Endothelial cell of umbilical vein (primary cell): ENCODE results near the gene RDH5. TPM values are rescaled to one million over a fixed set of nuclear protein-coding genes. Genes with fewer than 3 reads are reported as not detected.

Experiments used
- BruUV-seq: library from RNA; stranded (reverse); fragments of 400-500 nt; replicated peaks from 2 replicates; lab custom pipeline; 2021; lab: Mats Ljungman, UMichigan
- CTCF ChIA-PET: fragments of 300-600, 350-600 bp; sonication (Branson Sonifier 250); formaldehyde crosslinking; loops from one replicate; lab custom pipeline; 2021; ENCODE audit warnings: antibody characterized with exemption, inconsistent platforms; lab: Charles Lee
- POLR2A ChIA-PET: fragments of 300-600, 350-600 bp; sonication (Branson Sonifier 250); formaldehyde crosslinking; loops from one replicate; lab custom pipeline; 2021; ENCODE audit warnings: antibody characterized with exemption, inconsistent platforms; lab: Charles Lee
- DNase-seq: peaks from one replicate; pipeline ENCODE4 v3.0.0-alpha.2; 2011; ENCODE audit warnings: low read depth, low spot score
- FAIRE-seq: peaks from 2 replicates; lab custom pipeline; 2011; peaks lifted over from hg19 to GRCh38; lab: Jason Lieb, UNC
- H2AFZ ChIP-seq: 2 replicates; pipeline ENCODE4 v1.6.0; 2012; ENCODE audit warnings: low read depth, low read length, control low read depth, inconsistent platforms
- H3K27ac ChIP-seq: 2 replicates; pipeline ENCODE4 v1.5.1; 2011; ENCODE audit warnings: low read depth, mild to moderate bottlenecking, control low read depth, low read length, moderate library complexity; ENCODE audit not compliant: insufficient read depth
- H3K27me3 ChIP-seq, 2 experiments: 2 replicates each; pipeline versions ENCODE4 v1.6.0 to v1.6.1; 2011; ENCODE audit warnings: low read length in 2 of 2, mixed read lengths in 1 of 2; ENCODE audit not compliant: control insufficient read depth in 2 of 2, insufficient read depth in 2 of 2
- H3K36me3 ChIP-seq, 2 experiments: 2 replicates in 1 of 2; 3 replicates in 1 of 2; pipeline ENCODE4 v1.5.1; 2011; ENCODE audit warnings: low read length in 2 of 2, mild to moderate bottlenecking in 1 of 2, moderate library complexity in 1 of 2; ENCODE audit not compliant: control insufficient read depth in 2 of 2, insufficient read depth in 2 of 2; ENCODE audit errors: extremely low read depth in 1 of 2
- H3K4me1 ChIP-seq: 3 replicates; pipeline ENCODE4 v1.5.1; 2011; ENCODE audit warnings: mild to moderate bottlenecking, low read length; ENCODE audit not compliant: control insufficient read depth, insufficient read depth; ENCODE audit errors: extremely low read depth
- H3K4me2 ChIP-seq: 2 replicates; pipeline ENCODE4 v1.6.1; 2011; ENCODE audit warnings: low read length, control low read depth, mixed read lengths; ENCODE audit not compliant: insufficient read depth
- H3K4me3 ChIP-seq, 3 experiments: fragments of 200-600 bp in 1 of 3; sonication (generic), shearing (Covaris generic) in 1 of 3; replicated peaks in 1 of 3; 2 replicates each; pipeline ENCODE4 v1.5.1; 2011 to 2016; ENCODE audit warnings: control low read depth in 3 of 3, low read length in 3 of 3, mild to moderate bottlenecking in 2 of 3, inconsistent platforms in 1 of 3, low read depth in 1 of 3, moderate library complexity in 1 of 3; ENCODE audit not compliant: insufficient read depth in 1 of 3
- H3K79me2 ChIP-seq: 2 replicates; pipeline ENCODE4 v1.6.0; 2012; ENCODE audit warnings: low read length, inconsistent platforms; ENCODE audit not compliant: control insufficient read depth, insufficient read depth
- H3K9ac ChIP-seq: replicated peaks from 2 replicates; pipeline ENCODE3; 2011; ENCODE audit warnings: low read length, control low read depth; ENCODE audit not compliant: insufficient read depth; ENCODE audit errors: extremely low read depth
- H3K9me1 ChIP-seq: replicated peaks from 3 replicates; pipeline ENCODE4 v1.6.0; 2011; ENCODE audit warnings: mild to moderate bottlenecking, low read length; ENCODE audit not compliant: control insufficient read depth, insufficient read depth; ENCODE audit errors: extremely low read depth
- H3K9me3 ChIP-seq: replicated peaks from 2 replicates; pipeline ENCODE4 v1.5.1; 2012; ENCODE audit warnings: low read length, inconsistent platforms; ENCODE audit not compliant: control insufficient read depth, insufficient read depth
- H4K20me1 ChIP-seq: replicated peaks from 2 replicates; pipeline ENCODE3; 2011; ENCODE audit warnings: mild to moderate bottlenecking, low read length; ENCODE audit not compliant: control insufficient read depth, insufficient read depth; ENCODE audit errors: extremely low read depth
- EZH2 ChIP-seq: IDR thresholded peaks from 2 replicates; pipeline ENCODE4 v1.6.1; 2012; ENCODE audit warnings: borderline replicate concordance, low read depth, mild to moderate bottlenecking, moderate library complexity, low read length, inconsistent platforms; ENCODE audit not compliant: severe bottlenecking
- MYC ChIP-seq: IDR thresholded peaks from one replicate; pipeline ENCODE4 v1.6.1; 2011; ENCODE audit warnings: mild to moderate bottlenecking, low read depth, low read length
- dilution Hi-C: fragments of 300-500 bp; cut with MboI; formaldehyde crosslinking; loops from one replicate; pipeline ENCODE4 v1.15.0; 2019; ENCODE audit warnings: low sequenced_read_pairs; ENCODE audit not compliant: extremely low pct_ligation_motif_present
- intact Hi-C: fragments of 100-400 bp; cut with micrococcal nuclease; formaldehyde crosslinking; loops from one replicate; pipeline ENCODE4 v1.10.0; 2022
- polyA plus RNA-seq, 4 experiments: library from polyadenylated mRNA; depleted of rRNA in 3 of 4; stranded (reverse) in 3 of 4; unstranded in 1 of 4; fragments of >200 nt; gene quantifications; 2 replicates each; pipeline versions ENCODE4 v1.2.1 to v1.2.3, GENCODE V29; 2011 to 2012; ENCODE audit warnings: missing spikeins in 1 of 4
- total RNA-seq: library from RNA; stranded (reverse); gene quantifications from 2 replicates; pipeline ENCODE4 v1.2.3, GENCODE V29; 2021
- TF ChIP-seq, protein P1 (sequence below), 2 donors: IDR thresholded peaks; 1 replicate in 1 of 2; 2 replicates in 1 of 2; pipeline ENCODE4 v1.5.1; 2011; ENCODE audit warnings: low read length in 2 of 2, mild to moderate bottlenecking in 2 of 2, moderate library complexity in 2 of 2, control low read depth in 1 of 2, inconsistent platforms in 1 of 2, low read depth in 1 of 2; ENCODE audit not compliant: insufficient read depth in 1 of 2; ENCODE audit errors: extremely low read depth in 1 of 2

RDH5 gene
- total and polyA plus RNA-seq, 2 donors (not counting 3 experiments of a cell fraction or from before 2014, with no cell fraction given) = 2.7 to 3.7 TPM

DNA sequence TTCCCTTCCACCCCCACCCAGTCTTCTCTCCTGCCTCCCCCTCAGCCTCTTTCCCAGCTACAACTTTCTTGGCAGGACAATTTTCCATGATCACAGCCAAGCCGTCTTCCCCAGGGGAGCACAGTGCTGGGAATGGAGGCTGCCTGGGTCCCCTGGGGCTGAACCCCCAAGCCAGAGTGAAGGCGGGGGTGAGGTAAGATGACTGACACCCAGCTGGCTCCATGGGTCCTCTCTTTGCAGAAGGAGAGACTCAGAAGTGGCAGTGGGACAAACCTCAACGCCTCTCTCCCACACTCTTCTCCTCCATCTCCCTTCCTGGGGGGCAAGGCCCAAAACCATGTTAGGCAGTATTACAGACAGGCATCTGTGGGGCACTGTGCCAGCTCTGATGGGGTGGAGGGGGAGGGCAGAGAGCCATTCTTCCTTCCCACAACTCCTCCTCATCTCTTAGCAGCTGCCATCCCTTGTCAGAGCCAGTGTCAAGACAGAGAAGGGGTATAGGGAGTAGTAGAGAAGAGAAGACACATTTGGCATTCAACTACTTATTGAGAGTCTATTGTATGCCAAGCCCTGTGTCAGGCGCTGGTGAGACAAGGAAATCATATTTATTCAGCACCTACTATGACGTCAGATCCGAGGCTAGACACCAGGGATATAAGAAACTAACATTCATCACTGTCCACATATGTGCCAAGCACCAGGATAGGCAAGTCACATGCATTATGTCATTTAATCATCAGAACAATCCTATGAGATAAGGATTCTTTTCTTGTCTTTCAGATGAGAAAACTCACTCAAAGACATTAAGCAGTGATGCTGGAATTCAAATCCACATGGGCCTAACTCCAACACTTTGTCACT lies 16.1 kb upstream of the RDH5 start:
- no peaks in the 10 kb centered on the region for H4K20me1 ChIP-seq
- ChIA-PET CTCF (interaction anchor here (1.9 kb wide), 1 partner anchor 48 kb away, joined by 8 read pairs; no protein-coding TSS in a partner anchor), POLR2A (no interaction called here)
- intact Hi-C loops (loop anchor here (5.0 kb wide), 1 partner anchor 42 kb away; no protein-coding TSS in a partner anchor), dilution Hi-C loops (no loop called here)
- TF ChIP-seq EZH2 (no peak), MYC (no peak)
- TF ChIP-seq, protein P1, sequence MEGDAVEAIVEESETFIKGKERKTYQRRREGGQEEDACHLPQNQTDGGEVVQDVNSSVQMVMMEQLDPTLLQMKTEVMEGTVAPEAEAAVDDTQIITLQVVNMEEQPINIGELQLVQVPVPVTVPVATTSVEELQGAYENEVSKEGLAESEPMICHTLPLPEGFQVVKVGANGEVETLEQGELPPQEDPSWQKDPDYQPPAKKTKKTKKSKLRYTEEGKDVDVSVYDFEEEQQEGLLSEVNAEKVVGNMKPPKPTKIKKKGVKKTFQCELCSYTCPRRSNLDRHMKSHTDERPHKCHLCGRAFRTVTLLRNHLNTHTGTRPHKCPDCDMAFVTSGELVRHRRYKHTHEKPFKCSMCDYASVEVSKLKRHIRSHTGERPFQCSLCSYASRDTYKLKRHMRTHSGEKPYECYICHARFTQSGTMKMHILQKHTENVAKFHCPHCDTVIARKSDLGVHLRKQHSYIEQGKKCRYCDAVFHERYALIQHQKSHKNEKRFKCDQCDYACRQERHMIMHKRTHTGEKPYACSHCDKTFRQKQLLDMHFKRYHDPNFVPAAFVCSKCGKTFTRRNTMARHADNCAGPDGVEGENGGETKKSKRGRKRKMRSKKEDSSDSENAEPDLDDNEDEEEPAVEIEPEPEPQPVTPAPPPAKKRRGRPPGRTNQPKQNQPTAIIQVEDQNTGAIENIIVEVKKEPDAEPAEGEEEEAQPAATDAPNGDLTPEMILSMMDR (IDR thresholded peaks at IDR 0.05; ENCODE audit: extremely low read depth in 1 of 2, insufficient read depth in 1 of 2, low read depth in 1 of 2, low read length in 2 of 2) = no peak
- peaks cover 23 to 30% of the 10 kb centered on the region in 2 experiments for H3K27me3 ChIP-seq
- DNase-seq (no peak), FAIRE-seq (no peak)
- no peaks in the 10 kb centered on the region for H3K36me3 ChIP-seq
- no TSS peak for BruUV-seq
- no peaks in the 10 kb centered on the region for H3K79me2 ChIP-seq
- H2AFZ ChIP-seq = no peak overlapping the region
- H3K27ac ChIP-seq = no peak overlapping the region
- H3K4me1 ChIP-seq = no peaks in the 10 kb centered on the region
- H3K9me1 ChIP-seq = no peaks in the 10 kb centered on the region
- no peaks in the 10 kb centered on the region for H3K9me3 ChIP-seq
- H3K4me3 ChIP-seq = no peak overlapping the region
- H3K9ac ChIP-seq = no peak overlapping the region
- no peak overlapping the region for H3K4me2 ChIP-seq
